Thyroid gland (tissue), 4 donors: Measurements from ENCODE around the gene PRDX1. TPM values are rescaled to one million over a fixed set of nuclear protein-coding genes. Genes with fewer than 3 reads are reported as not detected.

Source experiments
- DNase-seq, 2 donors: peaks; one replicate each; pipeline ENCODE4 v3.0.0-alpha.2; 2019
- H3K27ac ChIP-seq, 3 donors: fragments of 200-600 bp; sonication (generic); 1 replicate in 2 of 3; 2 replicates in 1 of 3; pipeline ENCODE4 v1.5.1; 2016 to 2019; ENCODE audit warnings: mild to moderate bottlenecking in 1 of 3, moderate library complexity in 1 of 3
- H3K27me3 ChIP-seq: fragments of 200-600 bp; sonication (generic); one replicate; pipeline ENCODE4 v1.5.1; 2019
- H3K36me3 ChIP-seq, 2 donors: fragments of 200-600 bp; sonication (generic); one replicate each; pipeline ENCODE4 v1.5.1; 2016 to 2019
- H3K4me1 ChIP-seq, 2 donors: fragments of 200-600 bp; sonication (generic); one replicate each; pipeline ENCODE4 v1.5.1; 2017 to 2019
- H3K4me3 ChIP-seq, 3 donors: fragments of 200-600 bp; sonication (generic); replicated peaks in 1 of 3; 1 replicate in 2 of 3; 2 replicates in 1 of 3; pipeline ENCODE4 v1.5.1; 2016; ENCODE audit warnings: mild to moderate bottlenecking in 1 of 3
- H3K9me3 ChIP-seq: fragments of 200-600 bp; sonication (generic); one replicate; pipeline ENCODE4 v1.5.1; 2017
- POLR2A ChIP-seq, 2 donors: fragments of 450-650 bp; IDR thresholded peaks; one replicate each; pipeline ENCODE4 v1.6.1; 2017; ENCODE audit warnings: antibody characterized with exemption in 2 of 2, mild to moderate bottlenecking in 2 of 2, moderate library complexity in 1 of 2
- WGBS, 2 donors: methylation state at CpG; one replicate each; pipeline ENCODE4 v1.1.5; 2017; 5-methylcytosine and 5-hydroxymethylcytosine counted together
- intact Hi-C: fragments of 100-400 bp; cut with DNase I; formaldehyde crosslinking; loops from one replicate; pipeline ENCODE4 v1.15.1; 2023
- total RNA-seq, 4 donors: library from RNA; depleted of rRNA; stranded (reverse); fragments of >200 nt; gene quantifications; one replicate each; pipeline ENCODE4 v1.2.3, GENCODE V29; 2016
- TF ChIP-seq, protein P1 (sequence below), 6 experiments: fragments of 200-600 bp in 3 of 6; fragments of 450-650 bp in 3 of 6; sonication (generic) in 3 of 6; IDR thresholded peaks; one replicate each; pipeline ENCODE4 v1.5.1; 2016 to 2019; ENCODE audit warnings: antibody characterized with exemption in 6 of 6, mild to moderate bottlenecking in 2 of 6, inconsistent platforms in 1 of 6, moderate library complexity in 1 of 6

The PRDX1 gene
- total RNA-seq, 4 donors from 2014 or later, result 872 to 1,202 (median 1,015) TPM

DNA sequence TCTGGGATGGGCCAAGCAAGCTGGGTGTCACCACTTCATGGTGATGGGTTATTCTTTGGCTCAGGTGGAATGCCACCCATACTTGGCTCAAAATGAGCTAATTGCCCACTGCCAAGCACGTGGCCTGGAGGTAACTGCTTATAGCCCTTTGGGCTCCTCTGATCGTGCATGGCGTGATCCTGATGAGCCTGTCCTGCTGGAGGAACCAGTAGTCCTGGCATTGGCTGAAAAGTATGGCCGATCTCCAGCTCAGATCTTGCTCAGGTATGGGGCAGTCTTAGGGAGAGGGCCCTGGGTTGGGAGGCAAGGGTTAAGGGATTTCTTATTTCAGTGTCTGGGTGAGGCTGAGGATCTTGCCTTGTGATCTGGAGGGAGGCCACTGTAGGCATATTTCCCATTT, 46.7 kb upstream of the PRDX1 start:
- Histone ChIP-seq H3K27ac (no peak overlapping the region), H3K9me3 (no peaks in the 10 kb centered on the region), H3K4me1 (no peaks in the 10 kb centered on the region), H3K27me3 (no peaks in the 10 kb centered on the region), H3K36me3 (peaks cover 24 to 26% of the 10 kb centered on the region in 2 donors), H3K4me3 (no peak overlapping the region)
- DNase-seq, result no peak
- no peak for TF ChIP-seq POLR2A (IDR thresholded peaks at IDR 0.05)
- TF ChIP-seq, protein P1, sequence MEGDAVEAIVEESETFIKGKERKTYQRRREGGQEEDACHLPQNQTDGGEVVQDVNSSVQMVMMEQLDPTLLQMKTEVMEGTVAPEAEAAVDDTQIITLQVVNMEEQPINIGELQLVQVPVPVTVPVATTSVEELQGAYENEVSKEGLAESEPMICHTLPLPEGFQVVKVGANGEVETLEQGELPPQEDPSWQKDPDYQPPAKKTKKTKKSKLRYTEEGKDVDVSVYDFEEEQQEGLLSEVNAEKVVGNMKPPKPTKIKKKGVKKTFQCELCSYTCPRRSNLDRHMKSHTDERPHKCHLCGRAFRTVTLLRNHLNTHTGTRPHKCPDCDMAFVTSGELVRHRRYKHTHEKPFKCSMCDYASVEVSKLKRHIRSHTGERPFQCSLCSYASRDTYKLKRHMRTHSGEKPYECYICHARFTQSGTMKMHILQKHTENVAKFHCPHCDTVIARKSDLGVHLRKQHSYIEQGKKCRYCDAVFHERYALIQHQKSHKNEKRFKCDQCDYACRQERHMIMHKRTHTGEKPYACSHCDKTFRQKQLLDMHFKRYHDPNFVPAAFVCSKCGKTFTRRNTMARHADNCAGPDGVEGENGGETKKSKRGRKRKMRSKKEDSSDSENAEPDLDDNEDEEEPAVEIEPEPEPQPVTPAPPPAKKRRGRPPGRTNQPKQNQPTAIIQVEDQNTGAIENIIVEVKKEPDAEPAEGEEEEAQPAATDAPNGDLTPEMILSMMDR (IDR thresholded peaks at IDR 0.05), result no peak
- 79 to 96% methylated on average over 3 to 4 of the region's 4 CpGs for WGBS, 2 donors
- intact Hi-C loops, result loop anchor here (5.0 to 10.0 kb wide), 2 partner anchors 56 to 554 kb away; partner anchors contain the start of genes HECTD3 and UROD

DNA sequence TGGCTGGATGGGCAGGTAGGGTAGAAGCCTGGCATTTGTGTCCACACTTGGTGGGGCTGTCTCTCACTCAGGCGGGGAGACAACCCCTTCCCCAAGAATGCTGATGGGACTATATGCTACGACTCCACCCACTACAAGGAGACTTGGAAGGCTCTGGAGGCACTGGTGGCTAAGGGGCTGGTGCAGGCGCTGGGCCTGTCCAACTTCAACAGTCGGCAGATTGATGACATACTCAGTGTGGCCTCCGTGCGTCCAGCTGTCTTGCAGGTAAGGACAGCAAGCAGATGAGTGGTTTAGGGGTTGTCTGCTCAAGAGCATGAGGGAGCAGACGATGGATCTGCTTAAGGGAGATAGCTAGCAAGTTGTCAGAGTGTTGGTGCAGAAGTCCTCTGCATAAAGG, 46.2 kb upstream of the PRDX1 start:
- H3K4me3 ChIP-seq, result no peak overlapping the region
- intact Hi-C loops, result loop anchor here (5.0 to 10.0 kb wide), 2 partner anchors 56 to 553 kb away; partner anchors contain the start of genes HECTD3 and UROD
- H3K4me1 ChIP-seq, result no peaks in the 10 kb centered on the region
- no peak for TF ChIP-seq POLR2A (IDR thresholded peaks at IDR 0.05)
- TF ChIP-seq, protein P1 (IDR thresholded peaks at IDR 0.05), result no peak
- no peak overlapping the region for H3K27ac ChIP-seq
- no peak for DNase-seq
- no peaks in the 10 kb centered on the region for H3K27me3 ChIP-seq
- H3K36me3 ChIP-seq, result peaks cover 24 to 26% of the 10 kb centered on the region in 2 donors
- no peaks in the 10 kb centered on the region for H3K9me3 ChIP-seq
- WGBS, 2 donors, result 86 to 93% methylated on average over 7 of the region's 7 CpGs

DNA sequence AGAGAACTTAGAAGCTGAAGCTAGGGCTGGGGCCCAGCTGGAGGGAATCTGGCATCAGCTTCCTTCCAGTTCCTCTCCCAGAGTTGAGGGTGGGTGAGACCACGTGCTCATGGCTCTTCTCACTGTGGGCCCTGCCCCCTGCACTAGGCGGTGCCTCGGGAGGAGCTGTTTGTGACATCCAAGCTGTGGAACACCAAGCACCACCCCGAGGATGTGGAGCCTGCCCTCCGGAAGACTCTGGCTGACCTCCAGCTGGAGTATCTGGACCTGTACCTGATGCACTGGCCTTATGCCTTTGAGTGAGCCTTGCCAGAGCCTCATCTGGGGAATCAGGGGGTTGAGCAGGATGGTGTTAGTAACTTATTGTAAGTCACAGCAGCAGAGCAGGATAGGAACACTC, 45.0 kb upstream of the PRDX1 start:
- no peaks in the 10 kb centered on the region for H3K4me1 ChIP-seq
- intact Hi-C loops, result loop anchor here (5.0 to 10.0 kb wide), 2 partner anchors 54 to 552 kb away; partner anchors contain the start of genes HECTD3 and UROD
- peaks cover 28 to 29% of the 10 kb centered on the region in 2 donors for H3K36me3 ChIP-seq
- H3K27ac ChIP-seq, result peak overlapping the region in 1 of 3 donors; percentile 14
- TF ChIP-seq, protein P1 (IDR thresholded peaks at IDR 0.05), result no peak
- TF ChIP-seq POLR2A (IDR thresholded peaks at IDR 0.05), result no peak
- H3K27me3 ChIP-seq, result no peaks in the 10 kb centered on the region
- no peaks in the 10 kb centered on the region for H3K9me3 ChIP-seq
- no peak overlapping the region for H3K4me3 ChIP-seq
- 49 to 63% methylated on average over 4 to 5 of the region's 5 CpGs for WGBS, 2 donors
- peak; percentile 35 to 45 for DNase-seq

DNA sequence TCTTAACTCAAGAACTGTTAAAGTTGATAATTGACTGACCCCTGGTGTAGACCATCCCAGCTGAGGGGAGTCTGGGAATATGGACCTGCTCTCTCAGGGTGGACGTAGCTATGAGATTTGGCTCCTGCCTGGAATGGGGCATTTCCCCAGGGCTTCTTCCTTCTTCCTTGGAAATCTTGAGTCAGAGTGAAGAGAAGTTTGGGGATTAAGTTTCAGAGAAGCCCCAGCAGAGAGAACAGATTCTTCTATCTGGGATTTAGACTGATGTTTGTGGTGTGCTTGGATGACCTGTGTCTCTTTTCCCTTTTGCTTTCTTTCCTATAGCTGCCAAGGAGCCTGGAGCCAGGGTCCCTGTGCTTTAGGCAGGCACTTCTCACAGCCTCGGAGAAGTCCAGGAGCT, 42.2 kb upstream of the PRDX1 start:
- H3K36me3 ChIP-seq, result peaks cover 24 to 30% of the 10 kb centered on the region in 2 donors
- no peaks in the 10 kb centered on the region for H3K4me1 ChIP-seq
- TF ChIP-seq, protein P1 (IDR thresholded peaks at IDR 0.05), result no peak
- TF ChIP-seq POLR2A (IDR thresholded peaks at IDR 0.05), result no peak
- no peak overlapping the region for H3K4me3 ChIP-seq
- intact Hi-C loops, result loop anchor here (10.0 kb wide), 1 partner anchor 549 kb away; the partner anchor contains the start of genes HECTD3 and UROD
- H3K27ac ChIP-seq, result no peak overlapping the region
- DNase-seq, result no peak
- no peaks in the 10 kb centered on the region for H3K27me3 ChIP-seq
- H3K9me3 ChIP-seq, result no peaks in the 10 kb centered on the region
- WGBS, 2 donors, result 79 to 85% methylated on average over 2 of the region's 2 CpGs

DNA sequence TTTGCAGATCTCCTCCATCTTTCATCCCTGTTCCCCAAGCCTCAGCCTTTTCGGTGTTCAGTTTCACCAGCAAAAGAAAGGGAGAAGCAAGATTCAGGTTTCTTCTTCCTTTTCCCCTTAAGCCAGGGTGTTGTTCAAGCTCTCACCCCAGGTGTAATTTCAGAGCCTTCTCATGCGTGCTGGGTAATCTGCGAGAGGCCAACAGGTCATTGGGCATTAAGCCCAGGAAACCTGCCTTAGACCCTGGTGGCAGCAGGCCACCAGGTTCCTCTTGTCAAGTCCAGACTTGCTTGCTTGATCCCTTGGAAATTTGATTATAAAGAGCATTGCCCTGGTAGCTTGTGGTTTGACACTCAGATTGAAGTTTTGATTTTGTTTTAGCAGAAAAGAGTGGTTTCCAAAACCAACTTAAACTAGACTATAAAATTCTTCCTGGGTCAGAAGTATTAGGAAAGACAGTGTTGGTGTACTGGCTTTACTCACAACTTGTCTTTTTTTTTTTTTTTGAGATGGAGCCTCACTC, 35.8 kb upstream of the PRDX1 start:
- Histone ChIP-seq H3K9me3 (no peaks in the 10 kb centered on the region), H3K27me3 (no peaks in the 10 kb centered on the region), H3K4me1 (peaks cover 5 to 9% of the 10 kb centered on the region in 2 donors), H3K36me3 (peaks cover 5 to 7% of the 10 kb centered on the region in 2 donors), H3K4me3 (no peak overlapping the region), H3K27ac (peak overlapping the region in 2 of 3 donors; percentile 11 to 28)
- intact Hi-C loops, result no loop called here
- DNase-seq, result peak; percentile 43 to 44
- TF ChIP-seq, protein P1 (IDR thresholded peaks at IDR 0.05), result no peak
- TF ChIP-seq POLR2A (IDR thresholded peaks at IDR 0.05), result no peak
- 30 to 59% methylated on average over 3 of the region's 3 CpGs for WGBS, 2 donors
